Cardiac fibroblast (primary cell): ENCODE measurements around the gene PEX11G.
"Not testable (repeated sequence)": the region's sequence is repeated elsewhere in the genome, so short reads cannot be mapped to it uniquely, and the experiment has no call there.

ENCODE experiments used
- DNase-seq, 2 donors: peaks; one replicate each; pipeline versions ENCODE4 v3.0.0 to v3.0.0-alpha.2; 2010; ENCODE audit warnings: low read depth in 2 of 2
- H3K4me3 ChIP-seq, 2 donors: replicated peaks in 1 of 2; 1 replicate in 1 of 2; 2 replicates in 1 of 2; pipeline ENCODE4 v1.5.1; 2011; ENCODE audit warnings: low read depth in 2 of 2, low read length in 2 of 2, mild to moderate bottlenecking in 2 of 2, moderate library complexity in 1 of 2
- TF ChIP-seq, protein P1 (sequence below): IDR thresholded peaks from one replicate; pipeline ENCODE4 v1.5.1; 2011; ENCODE audit warnings: low read depth, mild to moderate bottlenecking, low read length, inconsistent platforms

PEX11G gene

GRCh38 chr19:7458675-7459074 lies 30.2 kb downstream of the PEX11G start:
- DNase-seq, result no peak
- TF ChIP-seq, protein P1, sequence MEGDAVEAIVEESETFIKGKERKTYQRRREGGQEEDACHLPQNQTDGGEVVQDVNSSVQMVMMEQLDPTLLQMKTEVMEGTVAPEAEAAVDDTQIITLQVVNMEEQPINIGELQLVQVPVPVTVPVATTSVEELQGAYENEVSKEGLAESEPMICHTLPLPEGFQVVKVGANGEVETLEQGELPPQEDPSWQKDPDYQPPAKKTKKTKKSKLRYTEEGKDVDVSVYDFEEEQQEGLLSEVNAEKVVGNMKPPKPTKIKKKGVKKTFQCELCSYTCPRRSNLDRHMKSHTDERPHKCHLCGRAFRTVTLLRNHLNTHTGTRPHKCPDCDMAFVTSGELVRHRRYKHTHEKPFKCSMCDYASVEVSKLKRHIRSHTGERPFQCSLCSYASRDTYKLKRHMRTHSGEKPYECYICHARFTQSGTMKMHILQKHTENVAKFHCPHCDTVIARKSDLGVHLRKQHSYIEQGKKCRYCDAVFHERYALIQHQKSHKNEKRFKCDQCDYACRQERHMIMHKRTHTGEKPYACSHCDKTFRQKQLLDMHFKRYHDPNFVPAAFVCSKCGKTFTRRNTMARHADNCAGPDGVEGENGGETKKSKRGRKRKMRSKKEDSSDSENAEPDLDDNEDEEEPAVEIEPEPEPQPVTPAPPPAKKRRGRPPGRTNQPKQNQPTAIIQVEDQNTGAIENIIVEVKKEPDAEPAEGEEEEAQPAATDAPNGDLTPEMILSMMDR, result no peak
- H3K4me3 ChIP-seq, result no peak overlapping the region

DNA sequence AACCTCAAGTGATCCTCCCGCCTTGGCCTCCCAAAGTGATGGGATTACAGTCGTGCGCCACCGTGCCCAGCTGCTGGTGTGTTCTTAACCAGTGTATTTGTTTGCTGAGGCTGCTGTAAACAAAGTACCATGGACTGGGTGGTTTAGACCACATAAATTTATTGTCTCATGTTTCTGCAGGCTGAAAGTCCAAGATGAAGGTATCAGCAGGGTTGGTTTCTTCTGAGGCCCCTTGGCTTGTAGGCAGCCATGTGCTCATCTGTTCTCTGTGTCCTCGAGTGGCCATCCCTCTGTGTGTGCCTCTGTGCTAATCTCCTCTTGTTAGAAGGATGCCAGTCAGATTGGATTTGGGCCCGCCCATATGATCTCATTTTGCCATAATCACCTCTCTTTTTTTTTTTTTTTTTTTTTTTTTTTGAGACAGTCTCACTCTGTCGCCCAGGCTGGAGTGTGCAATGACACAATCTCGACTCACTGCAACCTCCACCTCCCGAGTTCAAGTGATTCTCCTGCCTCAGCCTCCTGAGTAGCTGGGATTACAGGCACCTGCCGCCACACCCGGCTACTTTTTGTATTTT lies 31.8 kb downstream of the PEX11G start:
- no peak overlapping the region for H3K4me3 ChIP-seq
- TF ChIP-seq, protein P1, result no peak
- peak in 1 of 2 donors; percentile 32 for DNase-seq

GRCh38 chr19:7455600-7456296 lies 33.1 kb downstream of the PEX11G start:
- DNase-seq, result no peak
- no peak overlapping the region for H3K4me3 ChIP-seq
- TF ChIP-seq, protein P1, result no peak

GRCh38 chr19:7454998-7455397 lies 33.8 kb downstream of the PEX11G start:
- TF ChIP-seq, protein P1, result no peak
- DNase-seq, result no peak
- H3K4me3 ChIP-seq, result no peak overlapping the region

DNA sequence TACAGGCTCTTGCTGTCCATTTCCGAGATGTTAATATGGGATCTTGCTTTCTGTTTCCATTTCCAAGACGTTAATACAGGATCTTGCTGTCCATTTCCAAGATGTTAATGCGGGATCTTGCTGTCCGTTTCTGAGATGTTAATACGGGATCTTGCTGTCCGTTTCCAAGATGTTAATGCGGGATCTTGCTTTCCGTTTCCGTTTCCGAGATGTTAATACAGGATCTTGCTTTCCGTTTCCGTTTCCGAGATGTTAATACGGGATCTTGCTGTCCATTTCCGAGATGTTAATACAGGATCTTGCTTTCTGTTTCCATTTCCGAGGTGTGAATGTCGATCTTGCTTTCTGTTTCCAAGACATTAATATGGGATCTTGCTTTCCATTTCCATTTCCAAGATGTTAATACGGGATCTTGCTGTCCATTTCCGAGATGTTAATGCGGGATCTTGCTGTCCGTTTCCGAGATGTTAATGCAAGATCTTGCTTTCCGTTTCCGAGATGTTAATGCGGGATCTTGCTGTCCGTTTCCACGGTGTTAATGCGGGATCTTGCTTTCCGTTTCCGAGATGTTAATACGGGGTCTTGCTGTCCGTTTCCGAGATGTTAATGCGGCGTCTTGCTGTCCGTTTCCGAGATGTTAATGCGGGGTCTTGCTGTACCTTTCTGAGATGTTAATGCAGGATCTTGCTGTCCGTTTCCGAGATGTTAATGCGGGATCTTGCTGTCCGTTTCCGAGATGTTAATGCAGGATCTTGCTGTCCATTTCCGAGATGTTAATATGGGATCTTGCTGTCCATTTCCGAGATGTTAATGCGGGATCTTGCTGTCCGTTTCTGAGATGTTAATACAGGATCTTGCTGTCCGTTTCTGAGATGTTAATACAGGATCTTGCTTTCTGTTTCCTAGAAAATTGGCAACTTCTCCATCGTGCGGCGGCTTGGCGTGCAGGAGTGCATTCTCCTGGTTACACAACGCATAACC lies 38.3 kb downstream of the PEX11G start:
- DNase-seq, result peak; percentile 35 to 53

DNA sequence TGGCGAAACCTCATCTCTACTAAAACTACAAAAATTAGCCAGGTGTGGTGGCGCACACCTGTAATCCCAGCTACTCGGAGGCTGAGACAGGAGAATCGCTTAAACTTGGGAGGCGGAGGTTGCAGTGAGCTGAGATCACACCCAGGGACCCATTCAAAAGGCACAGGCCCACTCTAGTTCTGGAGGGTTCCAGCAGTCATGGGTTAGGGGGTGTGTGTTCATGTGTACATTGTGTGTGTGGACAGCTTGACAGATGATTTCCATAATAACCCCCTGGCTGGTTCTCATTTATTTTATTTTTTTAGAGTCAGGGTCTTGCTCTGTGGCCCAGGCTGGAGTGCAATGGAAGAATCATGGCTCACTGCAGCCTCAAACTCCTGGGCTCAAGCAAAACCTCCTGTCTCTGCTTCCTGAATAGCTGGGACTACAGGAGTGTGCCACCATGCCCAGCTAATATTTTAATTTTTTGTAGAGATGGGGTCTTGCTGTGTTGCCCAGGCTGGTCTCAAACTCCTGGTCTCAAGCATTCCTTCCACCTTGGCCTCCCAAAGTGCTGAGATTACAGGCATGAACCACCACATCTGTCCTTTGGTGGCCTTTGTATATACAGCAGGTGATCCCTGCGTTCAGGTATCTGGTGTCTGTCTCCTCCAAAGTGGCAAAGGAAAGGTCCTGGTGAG lies 39.3 kb downstream of the PEX11G start:
- DNase-seq, H3K4me3 ChIP-seq: not testable (repeated sequence)

More for the DNA sequence above, 38.3 kb downstream of the PEX11G start:
- H3K4me3 ChIP-seq, result no peak overlapping the region
- TF ChIP-seq, protein P1, result no peak

GRCh38 chr19:7447648-7448047 lies 41.2 kb downstream of the PEX11G start:
- no peak overlapping the region for H3K4me3 ChIP-seq
- TF ChIP-seq, protein P1, result no peak
- DNase-seq, result no peak
